Stimulated activated CD4-positive, alpha-beta T cell treated with anti-CD3 and anti-CD28 coated beads, Interleukin-1b, Interleukin-23, amount 100 ng/mL, for 4 hours (primary cell): Measurements from ENCODE around the gene BMP8A.
A peak's percentile ranks its signal among the peaks of the same experiment; 100 is the strongest.
"Not testable (repeated sequence)": the region's sequence is repeated elsewhere in the genome, so short reads cannot be mapped to it uniquely, and the experiment has no call there.

Experiments
- DNase-seq, 2 donors: peaks; one replicate each; pipeline ENCODE4 v3.0.0-alpha.2; 2020; ENCODE audit warnings: low read depth in 2 of 2

BMP8A gene, protein sequence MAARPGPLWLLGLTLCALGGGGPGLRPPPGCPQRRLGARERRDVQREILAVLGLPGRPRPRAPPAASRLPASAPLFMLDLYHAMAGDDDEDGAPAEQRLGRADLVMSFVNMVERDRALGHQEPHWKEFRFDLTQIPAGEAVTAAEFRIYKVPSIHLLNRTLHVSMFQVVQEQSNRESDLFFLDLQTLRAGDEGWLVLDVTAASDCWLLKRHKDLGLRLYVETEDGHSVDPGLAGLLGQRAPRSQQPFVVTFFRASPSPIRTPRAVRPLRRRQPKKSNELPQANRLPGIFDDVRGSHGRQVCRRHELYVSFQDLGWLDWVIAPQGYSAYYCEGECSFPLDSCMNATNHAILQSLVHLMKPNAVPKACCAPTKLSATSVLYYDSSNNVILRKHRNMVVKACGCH

DNA sequence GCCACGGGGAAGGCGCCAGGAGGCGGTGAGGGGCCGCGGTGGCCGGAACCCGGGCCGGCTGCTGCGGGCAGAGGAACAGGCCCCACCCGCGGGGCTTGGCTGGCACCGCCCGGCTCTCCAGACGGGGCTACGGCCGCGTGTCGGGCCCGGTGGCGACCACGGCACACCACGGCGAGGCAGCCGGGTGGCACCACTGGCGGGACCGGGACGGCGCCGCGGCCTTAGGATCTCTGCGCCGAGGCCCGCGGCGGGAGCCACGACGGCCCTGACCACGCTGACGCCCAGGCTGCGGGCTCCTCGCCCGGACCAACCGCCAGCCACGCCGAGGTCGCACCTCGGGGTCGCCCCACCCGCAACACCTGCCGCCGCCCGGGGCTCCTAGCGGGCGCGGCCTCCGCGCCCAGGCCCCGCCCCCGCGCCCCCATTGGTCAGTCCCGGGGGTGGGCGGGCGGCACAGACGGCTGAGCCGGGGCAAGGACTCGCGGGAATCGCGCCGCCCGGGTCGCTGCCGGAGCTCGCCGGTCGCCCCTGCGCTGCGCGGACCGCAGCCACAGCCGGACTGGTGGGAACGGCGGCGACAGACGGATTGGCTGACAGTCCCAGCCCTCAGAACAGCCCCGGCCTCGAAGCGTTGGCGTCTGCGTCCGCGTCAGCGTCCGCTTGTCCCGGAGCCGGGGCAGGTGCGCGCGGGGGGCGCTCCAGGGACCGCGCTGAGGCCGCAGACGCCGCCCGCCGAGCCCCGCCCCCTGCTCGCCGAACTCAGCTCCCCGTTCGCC, at the start of gene BMP8A:
BMP8A (plus strand) TSS at position 491 of the 776 bp plus-strand sequence. CDS start 356 bp downstream, outside the sequence.
- peak; percentile 61 to 68 for DNase-seq

DNA sequence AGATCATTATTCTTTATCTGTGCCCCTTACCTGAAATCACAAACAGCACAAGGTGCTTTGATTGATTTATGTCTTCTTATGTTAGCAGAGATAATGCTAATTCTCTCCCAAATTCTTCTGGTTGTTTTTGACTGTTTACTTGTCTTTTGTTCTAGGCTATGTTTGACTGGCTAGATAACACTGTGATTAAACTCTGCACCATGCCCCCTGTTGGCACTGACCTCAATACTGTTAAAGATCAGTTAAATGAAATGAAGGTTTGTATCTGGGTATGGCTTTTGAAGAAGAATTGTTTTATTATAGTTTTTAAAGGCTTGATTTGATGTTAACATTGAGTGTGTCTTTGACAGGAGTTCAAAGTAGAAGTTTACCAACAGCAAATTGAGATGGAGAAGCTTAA, 49.6 kb upstream of the BMP8A start:
- no peak for DNase-seq

DNA sequence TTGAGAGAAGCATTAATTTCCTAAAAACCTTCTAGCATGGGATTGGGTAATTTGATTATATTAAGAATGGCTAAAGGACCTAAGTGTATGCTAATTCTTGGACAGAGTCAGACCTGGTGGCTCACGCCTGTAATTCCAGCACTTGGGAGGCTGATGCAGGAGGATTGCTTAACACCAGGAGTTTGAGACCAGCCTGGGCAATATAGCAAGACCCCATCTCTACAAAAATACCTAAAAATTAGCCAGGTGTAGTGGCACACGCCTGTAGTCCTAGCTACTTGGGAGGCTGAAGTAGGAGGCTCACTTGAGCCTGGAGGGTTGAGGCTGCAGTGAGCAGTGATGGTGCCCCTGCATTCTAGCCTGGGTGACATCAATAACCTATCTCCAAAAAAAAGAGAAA, 45.9 kb upstream of the BMP8A start:
- DNase-seq, result no peak

DNA sequence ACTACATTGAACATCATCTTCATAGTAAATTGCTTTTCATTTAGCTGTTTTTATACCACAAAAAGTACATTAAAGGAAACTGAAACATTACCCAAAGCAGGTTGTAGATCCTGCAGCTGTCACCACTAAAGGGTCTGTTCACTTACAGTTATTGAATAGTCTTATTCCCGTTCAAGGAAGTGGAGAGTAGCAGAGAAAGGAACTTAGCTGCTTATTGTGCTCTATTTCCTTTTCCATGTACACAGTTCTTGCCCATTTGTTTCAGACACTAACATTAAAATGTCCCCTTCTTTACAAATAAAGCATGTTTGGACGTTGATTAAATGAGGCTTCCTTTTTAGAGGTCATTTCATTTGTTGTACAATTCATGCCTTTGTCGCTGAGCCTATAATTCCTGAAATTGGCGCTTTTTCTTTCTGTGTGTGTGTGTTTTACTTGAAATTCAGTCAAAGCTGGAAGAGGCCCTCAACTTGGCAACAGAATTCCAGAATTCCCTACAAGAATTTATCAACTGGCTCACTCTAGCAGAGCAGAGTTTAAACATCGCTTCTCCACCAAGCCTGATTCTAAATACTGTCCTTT, 44.4 kb upstream of the BMP8A start:
- DNase-seq, result no peak

DNA sequence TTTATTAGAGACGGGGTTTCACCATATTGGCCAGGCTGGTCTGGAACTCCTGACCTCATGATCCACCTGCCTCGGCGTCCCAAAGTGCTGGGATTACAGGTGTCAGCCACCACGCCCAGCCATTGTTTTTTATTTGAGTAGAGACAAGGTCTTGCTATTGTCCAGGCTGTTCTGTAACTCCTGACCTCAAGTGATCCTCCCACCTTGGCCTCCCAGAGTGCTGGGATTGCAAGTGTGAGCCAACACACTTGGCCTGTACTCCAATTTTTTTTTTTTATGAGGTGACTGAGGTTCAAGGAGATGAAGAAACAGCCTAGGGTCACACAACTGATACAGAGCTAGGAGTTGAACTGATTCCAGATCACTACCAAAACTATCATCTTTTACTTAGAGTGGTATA, 41.4 kb upstream of the BMP8A start:
- not testable (repeated sequence) for DNase-seq

DNA sequence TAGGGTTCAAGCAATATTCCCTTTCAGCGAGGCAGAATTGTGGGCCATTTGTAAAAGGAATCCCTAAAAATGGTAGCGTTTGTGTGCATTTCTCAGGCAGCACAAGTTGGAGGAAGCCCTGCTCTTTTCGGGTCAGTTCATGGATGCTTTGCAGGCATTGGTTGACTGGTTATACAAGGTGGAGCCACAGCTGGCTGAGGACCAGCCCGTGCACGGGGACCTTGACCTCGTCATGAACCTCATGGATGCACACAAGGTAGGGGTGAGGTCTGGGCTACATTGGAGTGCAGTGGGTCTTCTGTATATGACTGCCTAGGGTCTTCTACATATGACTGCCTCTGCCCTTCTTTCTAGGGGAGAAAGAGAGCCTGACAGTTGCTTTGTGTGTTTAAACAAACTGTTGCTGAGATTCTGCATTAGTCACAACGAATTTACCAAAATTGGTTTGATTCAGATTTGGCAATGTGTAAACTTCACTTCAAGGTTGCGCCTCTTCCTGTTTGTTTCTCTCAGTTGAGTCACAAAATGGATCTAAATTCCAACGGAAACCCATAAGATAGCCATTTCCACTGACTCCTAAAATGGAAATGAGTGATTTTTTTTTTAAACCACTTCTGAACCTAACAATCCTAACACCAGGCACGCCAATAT, 40.4 kb upstream of the BMP8A start:
- DNase-seq, result no peak

DNA sequence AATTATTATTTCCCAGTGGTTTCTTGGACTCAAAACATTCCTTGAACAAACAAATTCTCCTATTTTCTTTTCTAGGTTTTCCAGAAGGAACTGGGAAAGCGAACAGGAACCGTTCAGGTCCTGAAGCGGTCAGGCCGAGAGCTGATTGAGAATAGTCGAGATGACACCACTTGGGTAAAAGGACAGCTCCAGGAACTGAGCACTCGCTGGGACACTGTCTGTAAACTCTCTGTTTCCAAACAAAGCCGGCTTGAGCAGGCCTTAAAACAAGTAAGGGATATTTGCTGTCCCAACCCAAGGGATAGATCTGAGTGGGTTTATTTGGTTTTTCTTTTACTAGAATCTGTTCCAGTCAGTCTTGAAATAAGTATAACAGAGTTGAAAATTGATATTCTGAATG, 39.4 kb upstream of the BMP8A start:
- DNase-seq, result no peak

DNA sequence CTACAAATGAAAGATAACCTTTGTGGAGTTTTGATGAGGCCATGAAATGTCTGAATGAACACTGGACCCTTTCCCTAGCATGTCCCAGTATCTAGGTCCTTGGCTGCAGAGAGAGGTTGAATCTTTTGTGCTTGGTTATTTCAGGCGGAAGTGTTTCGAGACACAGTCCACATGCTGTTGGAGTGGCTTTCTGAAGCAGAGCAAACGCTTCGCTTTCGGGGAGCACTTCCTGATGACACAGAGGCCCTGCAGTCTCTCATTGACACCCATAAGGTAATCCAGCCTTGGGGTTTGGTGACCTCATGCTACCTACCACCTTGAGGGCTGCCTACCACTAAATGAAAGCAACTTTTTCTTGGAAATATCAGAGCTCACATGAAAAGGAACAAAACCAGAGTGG, 38.9 kb upstream of the BMP8A start:
- no peak for DNase-seq

DNA sequence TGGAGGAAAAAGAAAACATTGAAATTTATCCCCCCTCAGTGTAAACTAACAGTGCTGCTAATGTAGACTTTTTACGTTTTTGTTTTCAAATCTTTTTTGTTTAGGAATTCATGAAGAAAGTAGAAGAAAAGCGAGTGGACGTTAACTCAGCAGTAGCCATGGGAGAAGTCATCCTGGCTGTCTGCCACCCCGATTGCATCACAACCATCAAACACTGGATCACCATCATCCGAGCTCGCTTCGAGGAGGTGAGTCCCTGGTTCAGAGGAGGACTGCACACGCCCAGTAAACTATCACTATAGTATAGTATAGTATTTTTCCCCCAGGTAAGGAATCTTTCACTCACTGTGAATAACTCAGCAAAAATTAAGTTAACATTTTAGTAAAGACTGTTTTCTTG, 37.8 kb upstream of the BMP8A start:
- DNase-seq, result no peak

DNA sequence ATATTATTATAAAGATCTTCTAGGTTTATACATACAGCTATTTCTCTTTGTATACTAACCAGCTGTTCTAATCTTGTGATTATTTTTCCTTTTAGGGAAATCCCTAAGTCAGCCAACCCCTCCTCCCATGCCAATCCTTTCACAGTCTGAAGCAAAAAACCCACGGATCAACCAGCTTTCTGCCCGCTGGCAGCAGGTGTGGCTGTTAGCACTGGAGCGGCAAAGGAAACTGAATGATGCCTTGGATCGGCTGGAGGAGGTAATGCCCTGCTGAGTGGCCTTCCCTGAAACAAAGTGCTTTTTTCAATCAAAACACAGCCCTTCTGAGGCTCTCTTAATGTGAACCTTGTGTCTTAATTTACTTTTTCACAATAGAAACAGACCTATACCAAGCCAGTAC, 32.4 kb upstream of the BMP8A start:
- no peak for DNase-seq

DNA sequence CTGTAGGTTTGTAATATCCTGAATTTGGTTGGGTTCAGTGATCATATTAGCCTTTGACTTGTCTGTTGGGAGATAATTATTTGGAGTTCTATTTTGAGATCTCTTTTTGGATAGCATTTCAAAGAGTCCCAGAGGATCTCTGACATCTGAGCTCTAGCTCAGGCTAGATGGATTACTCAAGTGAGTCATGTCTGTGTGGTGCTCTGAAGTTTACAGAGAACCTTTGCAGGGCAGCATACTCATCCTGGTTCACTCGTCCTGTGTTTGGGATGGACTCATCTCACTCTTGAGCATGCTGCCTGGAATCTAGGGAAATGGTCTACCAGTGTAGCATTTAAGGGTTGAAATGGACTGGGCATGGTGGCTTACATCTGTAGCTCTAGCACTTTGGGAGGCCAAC, 29.4 kb upstream of the BMP8A start:
- no peak for DNase-seq

DNA sequence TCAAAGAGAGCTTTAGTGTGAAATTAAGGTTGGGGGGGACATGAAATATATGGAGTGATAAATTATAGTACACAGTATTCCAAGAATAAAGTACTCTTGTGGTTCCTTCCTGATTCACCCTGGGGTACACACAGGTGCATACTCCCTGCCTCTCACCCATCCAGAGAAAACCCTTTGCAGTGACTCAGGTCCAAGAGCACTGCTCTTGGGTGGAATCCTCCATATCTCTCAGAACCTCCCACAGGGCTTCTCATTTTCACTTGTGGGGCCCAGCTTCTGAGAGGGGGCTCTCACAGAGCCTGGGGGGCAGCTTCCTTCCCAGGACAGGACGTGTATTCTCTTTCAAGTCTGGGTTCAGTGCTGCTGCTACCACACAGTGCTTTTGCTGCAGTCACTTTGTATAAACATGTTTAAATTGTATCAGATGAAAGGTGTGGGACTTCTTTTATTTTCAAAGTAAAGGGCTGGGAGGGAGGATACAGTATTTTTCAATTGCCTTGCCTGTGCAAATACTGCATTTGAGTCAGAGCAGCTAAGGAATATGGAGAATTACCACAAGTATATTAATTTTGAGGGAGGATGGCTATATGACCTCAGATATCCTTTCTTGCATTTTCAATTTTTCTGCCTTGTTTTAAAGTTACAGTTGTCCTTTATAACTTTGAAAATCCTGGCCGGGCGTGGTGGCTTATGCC, 24.9 kb upstream of the BMP8A start:
- no peak for DNase-seq

DNA sequence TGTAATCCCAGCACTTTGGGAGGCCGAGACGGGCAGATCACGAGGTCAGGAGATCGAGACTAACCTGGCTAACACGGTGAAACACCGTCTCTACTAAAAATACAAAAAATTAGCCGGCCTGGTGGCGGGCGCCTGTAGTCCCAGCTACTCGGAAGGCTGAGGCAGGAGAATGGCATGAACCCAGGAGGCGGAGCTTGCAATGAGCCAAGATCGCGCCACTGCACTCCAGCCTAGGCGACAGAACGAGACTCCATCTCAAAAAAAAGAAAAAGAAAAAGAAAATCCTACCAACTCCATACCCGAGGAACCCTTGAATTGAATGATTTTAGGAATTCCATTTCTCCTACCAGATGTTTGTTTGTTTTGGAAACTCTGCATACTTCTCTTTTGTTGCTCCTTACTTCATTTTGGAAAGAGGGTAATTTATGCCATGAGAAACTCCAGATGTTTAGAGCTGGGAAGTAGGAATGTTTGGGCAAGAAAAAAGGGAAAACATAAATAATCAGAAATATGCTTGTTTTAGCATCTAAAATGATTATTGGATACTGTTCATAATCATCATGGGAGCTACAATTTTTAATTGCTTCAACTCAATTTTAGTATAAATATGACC, 24.2 kb upstream of the BMP8A start:
- not testable (repeated sequence) for DNase-seq

DNA sequence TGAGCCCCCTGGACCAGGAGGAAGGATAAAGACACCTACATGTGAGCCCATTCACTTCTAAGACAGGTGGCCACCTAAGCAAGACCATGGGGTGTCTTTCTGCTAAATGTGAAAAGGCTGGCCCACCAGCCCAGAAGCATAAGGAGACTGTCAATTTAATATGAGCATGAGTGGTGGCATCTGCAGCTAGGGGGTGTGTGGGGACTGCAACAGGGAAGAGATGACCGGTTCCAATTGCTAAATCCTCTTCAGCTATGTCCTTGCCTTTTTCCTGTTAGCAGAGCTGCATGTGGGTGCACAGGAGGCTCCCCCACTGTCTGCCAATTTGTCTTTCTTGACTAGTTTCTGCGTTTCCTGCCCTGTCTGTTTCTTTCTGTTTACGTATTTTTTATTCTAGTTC, 22.3 kb upstream of the BMP8A start:
- DNase-seq, result no peak

DNA sequence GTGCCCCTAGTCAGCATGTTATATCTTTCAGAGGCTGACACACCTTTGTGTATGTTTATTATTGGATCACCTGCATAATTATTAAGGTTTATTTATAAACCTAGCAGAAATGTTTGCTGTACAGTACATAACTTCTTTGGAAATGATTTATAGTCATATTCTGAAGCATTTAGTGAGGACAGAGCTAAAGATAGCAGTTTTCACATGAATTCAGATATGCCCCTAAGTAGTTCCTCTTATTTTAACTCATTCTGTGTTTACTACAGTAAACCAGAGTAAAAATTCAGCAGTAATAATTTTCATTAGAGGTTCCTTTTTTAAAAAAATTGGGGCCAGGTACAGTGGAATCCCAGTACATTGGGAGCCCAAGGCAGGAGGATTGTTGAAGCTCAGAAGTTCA, 21.4 kb upstream of the BMP8A start:
- no peak for DNase-seq

DNA sequence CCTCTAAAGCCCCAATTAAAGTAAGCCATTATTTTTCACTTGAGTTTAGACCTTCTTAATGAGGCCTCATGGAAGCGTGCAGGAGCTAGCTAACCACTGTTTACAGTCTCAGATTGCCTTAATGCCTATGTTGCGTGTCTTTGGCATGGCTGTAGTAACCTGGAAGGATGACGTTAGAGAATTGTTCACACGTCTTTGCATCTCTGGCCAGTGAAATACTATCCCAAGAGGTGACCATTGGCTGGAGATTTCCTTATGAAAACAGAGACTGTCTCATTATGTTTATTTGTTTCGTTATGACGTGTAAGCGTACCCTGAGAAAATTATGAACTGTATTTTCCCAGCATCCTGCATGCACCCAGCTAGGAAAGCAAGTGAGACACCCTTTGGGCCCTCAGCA, 18.6 kb upstream of the BMP8A start:
- DNase-seq, result no peak

DNA sequence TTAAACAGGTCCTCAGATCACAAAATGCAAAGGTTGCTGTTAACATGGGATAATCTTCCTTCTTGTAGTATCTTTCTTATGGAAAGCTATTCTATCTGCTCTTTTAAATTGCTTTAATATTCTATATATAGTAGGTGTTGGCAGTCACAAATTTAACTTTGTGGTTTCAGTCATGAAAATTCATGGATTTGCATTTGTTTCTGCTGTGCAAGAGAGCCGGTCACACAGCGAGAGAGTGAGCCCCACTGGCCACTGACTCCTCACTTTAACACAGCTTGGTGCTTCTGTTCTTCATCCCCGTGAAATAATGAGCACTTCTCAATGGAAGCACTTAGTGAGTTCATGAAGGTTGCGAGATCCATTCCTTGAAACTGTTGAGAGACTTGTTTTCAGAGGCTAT, 18.1 kb upstream of the BMP8A start:
- no peak for DNase-seq

DNA sequence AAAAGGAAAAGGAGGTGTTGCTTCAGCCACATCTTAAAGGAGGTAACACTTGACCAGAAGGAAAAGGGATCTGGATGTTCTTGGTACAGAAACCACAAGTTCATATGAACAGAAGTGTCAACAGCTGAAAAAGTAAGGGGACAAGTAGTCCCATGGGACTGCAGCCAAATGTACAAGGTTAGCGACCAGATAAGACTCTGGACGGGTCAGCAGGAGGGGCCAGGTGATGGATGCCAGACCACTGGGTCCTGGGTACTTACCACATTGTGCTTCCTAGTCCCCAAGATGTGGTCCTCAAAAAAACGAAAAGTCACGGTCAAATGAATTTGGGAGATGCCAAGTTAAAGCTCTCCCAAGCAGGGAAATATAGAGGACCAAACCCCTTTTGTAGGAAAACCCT, 16.6 kb upstream of the BMP8A start:
- no peak for DNase-seq

DNA sequence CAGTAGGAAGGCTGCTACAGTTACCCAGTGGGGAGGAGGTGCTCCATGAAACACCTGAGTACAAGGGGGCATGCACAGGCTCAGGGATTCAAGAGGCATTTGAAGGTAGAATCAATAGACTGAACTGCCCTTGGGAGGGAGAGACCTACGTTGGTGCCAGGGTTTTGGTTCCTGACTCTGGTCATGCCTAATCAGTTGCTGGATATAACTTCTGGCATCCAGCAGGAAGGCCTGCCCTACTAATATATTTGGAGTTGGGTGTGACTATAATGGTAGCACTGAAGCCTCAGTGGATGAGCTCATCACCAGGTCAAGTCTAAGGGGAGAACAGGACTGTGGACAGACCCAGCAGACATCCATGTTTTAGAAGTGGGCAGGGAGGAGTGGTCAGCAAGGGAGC, 15.9 kb upstream of the BMP8A start:
- not testable (repeated sequence) for DNase-seq

DNA sequence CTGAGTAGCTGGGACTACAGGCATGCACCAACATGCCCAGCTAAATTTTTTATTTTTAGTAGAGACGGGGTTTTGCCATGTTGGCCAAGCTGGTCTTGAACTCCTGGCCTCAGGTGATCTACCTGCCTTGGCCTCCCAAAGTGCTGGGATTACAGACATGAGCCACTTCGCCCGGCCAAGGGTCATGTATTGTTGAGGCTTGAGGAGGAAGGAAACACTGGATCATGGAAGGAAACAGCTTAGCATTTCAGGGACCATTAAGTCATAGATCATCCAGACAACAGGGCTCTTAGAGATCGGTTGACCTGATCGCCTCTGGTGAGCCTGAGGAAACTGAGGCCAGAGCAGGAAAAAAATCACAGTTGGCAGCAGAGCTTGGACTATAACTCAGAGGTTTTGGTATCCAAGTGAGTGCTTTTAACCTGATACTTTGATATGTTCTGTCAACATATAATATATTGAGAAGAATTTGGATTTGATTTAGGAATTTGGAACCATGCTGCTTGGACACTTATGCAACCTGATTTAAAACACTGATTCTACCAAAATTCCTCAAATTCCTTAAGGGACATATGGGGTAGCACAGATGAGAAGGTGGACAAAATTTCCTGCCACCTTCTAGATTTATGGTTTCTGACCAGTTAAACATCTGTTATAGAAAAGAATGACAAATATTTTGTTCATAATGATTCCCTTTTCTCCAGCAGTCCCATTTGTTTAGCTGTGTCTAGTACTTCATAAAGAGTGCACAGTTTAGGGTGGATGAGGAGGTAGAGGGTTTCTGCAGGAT, 13.1 kb upstream of the BMP8A start:
- no peak for DNase-seq
